DMS114 treated with DMSO at 0.1 percent for 48 hours (cell line): ENCODE measurements around the gene CD300LD.

Source experiments
- DNase-seq: peaks from one replicate; lab custom pipeline; 2025; ENCODE audit not compliant: unreplicated experiment; lab: John Stamatoyannopoulos, UW

The CD300LD gene

GRCh38 chr17:74545843-74546230, 46.2 kb downstream of the CD300LD start, which contains the start of gene CD300C:
Gene CD300C (minus strand): TSS chr17:74546115. CDS start chr17:74545782, 333 bp downstream.
- DNase-seq = no peak

- DNase-seq = no peak
These were observed 46.9 kb downstream of the CD300LD start for GRCh38 chr17:74544991-74545842.

- DNase-seq = no peak
These were observed 48.0 kb downstream of the CD300LD start for GRCh38 chr17:74543891-74544760.

GRCh38 chr17:74543406-74543805, 48.7 kb downstream of the CD300LD start:
- DNase-seq = no peak

- DNase-seq = no peak
These were observed 49.2 kb downstream of the CD300LD start for GRCh38 chr17:74542727-74543383.

GRCh38 chr17:74542166-74542565, 49.9 kb downstream of the CD300LD start:
- DNase-seq = no peak

GRCh38 chr17:74541176-74542111, 50.6 kb downstream of the CD300LD start:
- DNase-seq = no peak

- DNase-seq = no peak
These were observed 52.7 kb downstream of the CD300LD start for GRCh38 chr17:74539281-74539820.

- no peak for DNase-seq
These were observed 55.2 kb downstream of the CD300LD start for GRCh38 chr17:74536890-74537289.

GRCh38 chr17:74532115-74532514, 60.0 kb downstream of the CD300LD start:
- no peak for DNase-seq

GRCh38 chr17:74531231-74531761, 60.8 kb downstream of the CD300LD start, which contains the start of gene CD300LB:
Gene CD300LB (minus strand): TSS chr17:74531475. CDS start chr17:74531350, 125 bp downstream.
- DNase-seq = no peak

GRCh38 chr17:74530831-74531150, 61.3 kb downstream of the CD300LD start:
- no peak for DNase-seq
